Adrenal gland (tissue), 5 donors: Measurements from ENCODE around the gene SYNM.

Experiments
- POLR2A ChIP-seq, 2 donors: fragments of 450-650 bp; IDR thresholded peaks; one replicate each; pipeline ENCODE4 v1.6.1; 2017; ENCODE audit warnings: antibody characterized with exemption in 2 of 2, mild to moderate bottlenecking in 2 of 2, moderate library complexity in 1 of 2
- TF ChIP-seq, protein P1 (sequence below), 6 experiments: fragments of 450-650 bp in 4 of 6; fragments of 200-600 bp in 2 of 6; sonication (generic) in 1 of 6; IDR thresholded peaks; 1 replicate in 5 of 6; 2 replicates in 1 of 6; pipeline versions ENCODE4 v1.5.1 to v1.8.0; 2016 to 2021; ENCODE audit warnings: antibody characterized with exemption in 6 of 6, mild to moderate bottlenecking in 2 of 6, moderate library complexity in 1 of 6
- donor health status: DM: no; HTN: no; CAD: no.

GRCh38 chr15:99180964-99181306, 76.1 kb downstream of the SYNM start:
- TF ChIP-seq, protein P1, sequence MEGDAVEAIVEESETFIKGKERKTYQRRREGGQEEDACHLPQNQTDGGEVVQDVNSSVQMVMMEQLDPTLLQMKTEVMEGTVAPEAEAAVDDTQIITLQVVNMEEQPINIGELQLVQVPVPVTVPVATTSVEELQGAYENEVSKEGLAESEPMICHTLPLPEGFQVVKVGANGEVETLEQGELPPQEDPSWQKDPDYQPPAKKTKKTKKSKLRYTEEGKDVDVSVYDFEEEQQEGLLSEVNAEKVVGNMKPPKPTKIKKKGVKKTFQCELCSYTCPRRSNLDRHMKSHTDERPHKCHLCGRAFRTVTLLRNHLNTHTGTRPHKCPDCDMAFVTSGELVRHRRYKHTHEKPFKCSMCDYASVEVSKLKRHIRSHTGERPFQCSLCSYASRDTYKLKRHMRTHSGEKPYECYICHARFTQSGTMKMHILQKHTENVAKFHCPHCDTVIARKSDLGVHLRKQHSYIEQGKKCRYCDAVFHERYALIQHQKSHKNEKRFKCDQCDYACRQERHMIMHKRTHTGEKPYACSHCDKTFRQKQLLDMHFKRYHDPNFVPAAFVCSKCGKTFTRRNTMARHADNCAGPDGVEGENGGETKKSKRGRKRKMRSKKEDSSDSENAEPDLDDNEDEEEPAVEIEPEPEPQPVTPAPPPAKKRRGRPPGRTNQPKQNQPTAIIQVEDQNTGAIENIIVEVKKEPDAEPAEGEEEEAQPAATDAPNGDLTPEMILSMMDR (IDR thresholded peaks at IDR 0.05) = no peak
- no peak for TF ChIP-seq POLR2A (IDR thresholded peaks at IDR 0.05)
